Adrenal gland (tissue), 12 donors: ENCODE data around the gene ABI3BP. TPM values are rescaled to one million over a fixed set of nuclear protein-coding genes. Genes with fewer than 3 reads are reported as not detected.

Experiments
- DNase-seq, 7 donors: peaks; one replicate each; pipeline ENCODE4 v3.0.0-alpha.2; 2019 to 2020
- H3K27ac ChIP-seq, 5 donors: fragments of 200-600 bp; sonication (generic) in 4 of 5; 1 replicate in 3 of 5; 2 replicates in 2 of 5; pipeline versions ENCODE4 v1.5.1 to v1.8.0; 2016 to 2020; ENCODE audit warnings: mild to moderate bottlenecking in 1 of 5
- H3K27me3 ChIP-seq: fragments of 200-600 bp; 2 replicates; pipeline ENCODE4 v1.8.0; 2021
- H3K36me3 ChIP-seq, 2 donors: fragments of 200-600 bp; replicated peaks in 1 of 2; 1 replicate in 1 of 2; 2 replicates in 1 of 2; pipeline versions ENCODE4 v1.5.1 to v1.8.0; 2018 to 2022
- H3K4me1 ChIP-seq, 2 donors: fragments of 200-600 bp; replicated peaks in 1 of 2; 1 replicate in 1 of 2; 2 replicates in 1 of 2; pipeline versions ENCODE4 v1.5.1 to v1.8.0; 2018 to 2021
- H3K4me3 ChIP-seq, 4 donors: fragments of 200-600 bp; sonication (generic) in 3 of 4; one replicate each; pipeline ENCODE4 v1.5.1; 2016 to 2018
- H3K9me3 ChIP-seq, 3 donors: fragments of 200-600 bp; sonication (generic) in 1 of 3; replicated peaks in 1 of 3; 1 replicate in 2 of 3; 2 replicates in 1 of 3; pipeline versions ENCODE4 v1.5.1 to v1.8.0; 2016 to 2021
- CTCF ChIP-seq, 6 experiments: fragments of 450-650 bp in 4 of 6; fragments of 200-600 bp in 2 of 6; sonication (generic) in 1 of 6; IDR thresholded peaks; 1 replicate in 5 of 6; 2 replicates in 1 of 6; pipeline versions ENCODE4 v1.5.1 to v1.8.0; 2016 to 2021; ENCODE audit warnings: antibody characterized with exemption in 6 of 6, mild to moderate bottlenecking in 2 of 6, moderate library complexity in 1 of 6
- POLR2A ChIP-seq, 2 donors: fragments of 450-650 bp; IDR thresholded peaks; one replicate each; pipeline ENCODE4 v1.6.1; 2017; ENCODE audit warnings: antibody characterized with exemption in 2 of 2, mild to moderate bottlenecking in 2 of 2, moderate library complexity in 1 of 2
- WGBS, 4 donors: extraction: QIAGEN DNeasy Blood & Tissue Kit in 2 of 4; methylation state at CpG; one replicate each; pipeline versions ENCODE4 v1.1.5 to v1.1.7; 2013 to 2017; 5-methylcytosine and 5-hydroxymethylcytosine counted together
- intact Hi-C, 2 donors: fragments of 100-400 bp; cut with DNase I; formaldehyde crosslinking; loops; one replicate each; pipeline versions ENCODE4 v1.14.1 to v1.15.0; 2022 to 2023
- polyA plus RNA-seq, 3 donors: library from polyadenylated mRNA; stranded (reverse); fragments of 200-250 nt in 2 of 3; fragments of 350-450 nt in 1 of 3; fragmentation: Illumina TruSeq in 1 of 3; extraction: RNeasy Lipid Tissue Mini Kit (QIAGEN cat#74804) in 1 of 3; gene quantifications; one replicate each; pipeline ENCODE4 v1.2.3, GENCODE V29; 2013 to 2014
- total RNA-seq, 9 donors: library from RNA; depleted of rRNA in 4 of 9; stranded (reverse); fragments of >200 nt in 4 of 9; fragments of 120-200 nt in 1 of 9; fragmentation: NEBNext Ultra II Directional in 1 of 9; extraction: Animal tissue kit (Norgen Biotek cat#: 25700) in 1 of 9; gene quantifications; one replicate each; pipeline versions ENCODE4 v1.1.0 to v1.2.4, GENCODE V29; 2013 to 2023
- donor health status: healthy with polysubstance abuse.
- donor health status: Bipolar disorder and iron deficiency.
- donor health status: DM: yes; HTN: yes; CAD: no.
- donor health status: DM: no; HTN: no; CAD: no.
- donor health status: DM: no; HTN: no; CAD: no.
- donor health status: DM: yes; HTN: yes; CAD: no.

The ABI3BP gene
- total and polyA plus RNA-seq, 12 donors, result 3.4 to 50.3 (median 18.7) TPM

- Histone ChIP-seq H3K36me3 (no peaks in the 10 kb centered on the region), H3K4me3 (no peak overlapping the region), H3K27me3 (no peaks in the 10 kb centered on the region), H3K27ac (no peak overlapping the region), H3K9me3 (no peaks in the 10 kb centered on the region), H3K4me1 (no peaks in the 10 kb centered on the region)
- intact Hi-C loops, result no loop called here
- TF ChIP-seq CTCF (IDR thresholded peaks at IDR 0.05) (no peak), POLR2A (IDR thresholded peaks at IDR 0.05) (no peak)
- no peak for DNase-seq
Measured at GRCh38 chr3:100984308-100984707, 8.9 kb downstream of the ABI3BP start.

- TF ChIP-seq POLR2A (IDR thresholded peaks at IDR 0.05) (no peak), CTCF (IDR thresholded peaks at IDR 0.05) (no peak)
- Histone ChIP-seq H3K27ac (peak overlapping the region in 1 of 5 donors; percentile 2), H3K4me3 (no peak overlapping the region), H3K36me3 (no peaks in the 10 kb centered on the region), H3K9me3 (no peaks in the 10 kb centered on the region), H3K4me1 (peaks cover 0 to 9% of the 10 kb centered on the region in 2 donors), H3K27me3 (no peaks in the 10 kb centered on the region)
- DNase-seq, result peak in 6 of 7 donors; percentile 9 to 50 (median 24)
- intact Hi-C loops, result no loop called here
- WGBS, 4 donors, result 40 to 68% (median 51%) methylated on average over 4 of the region's 4 CpGs
Measured at GRCh38 chr3:100982710-100983109, 10.5 kb downstream of the ABI3BP start.

GRCh38 chr3:100981164-100981911 lies 11.9 kb downstream of the ABI3BP start:
- no peak overlapping the region for H3K27ac ChIP-seq
- no peak for TF ChIP-seq CTCF (IDR thresholded peaks at IDR 0.05)
- no peak for TF ChIP-seq POLR2A (IDR thresholded peaks at IDR 0.05)
- no peaks in the 10 kb centered on the region for H3K27me3 ChIP-seq
- H3K9me3 ChIP-seq, result no peaks in the 10 kb centered on the region
- peaks cover 0 to 9% of the 10 kb centered on the region in 2 donors for H3K4me1 ChIP-seq
- WGBS, 4 donors, result 87 to 91% (median 88%) methylated on average over 3 of the region's 3 CpGs
- intact Hi-C loops, result no loop called here
- H3K4me3 ChIP-seq, result no peak overlapping the region
- no peaks in the 10 kb centered on the region for H3K36me3 ChIP-seq
- no peak for DNase-seq

GRCh38 chr3:100978011-100978659 lies 15.1 kb downstream of the ABI3BP start:
- intact Hi-C loops, result no loop called here
- Histone ChIP-seq H3K27me3 (no peaks in the 10 kb centered on the region), H3K27ac (no peak overlapping the region), H3K36me3 (no peaks in the 10 kb centered on the region), H3K4me1 (peaks cover 0 to 9% of the 10 kb centered on the region in 2 donors), H3K4me3 (no peak overlapping the region), H3K9me3 (no peaks in the 10 kb centered on the region)
- TF ChIP-seq CTCF (IDR thresholded peaks at IDR 0.05) (no peak), POLR2A (IDR thresholded peaks at IDR 0.05) (no peak)
- DNase-seq, result peak in 5 of 7 donors; percentile 9 to 55 (median 21)
- 35 to 50% (median 44%) methylated on average over 1 of the region's 1 CpG for WGBS, 4 donors
